ENCODE measurements around the gene WDR33. TPM values are rescaled to one million over a fixed set of nuclear protein-coding genes. Genes with fewer than 3 reads are reported as not detected.

The WDR33 gene
- total RNA-seq, 1 donor from 2014 or later, result 23.5 TPM

- no peak overlapping the region for H3K4me3 ChIP-seq (ENCODE audit: low read depth, low read length)
- no peak for DNase-seq (ENCODE audit: low read depth)
- no peaks in the 10 kb centered on the region for H3K27me3 ChIP-seq (ENCODE audit: control insufficient read depth, insufficient read depth, low read length)
- no peaks in the 10 kb centered on the region for H3K36me3 ChIP-seq (ENCODE audit: control insufficient read depth, insufficient read depth, low read length)
- TF ChIP-seq CTCF (IDR thresholded peaks at IDR 0.05; ENCODE audit: insufficient read depth, low read length, poor library complexity, severe bottlenecking), result no peak
Observed at GRCh38 chr2:127786048-127786809, 24.7 kb downstream of the WDR33 start.

GRCh38 chr2:127784965-127785518, 25.9 kb downstream of the WDR33 start:
- no peaks in the 10 kb centered on the region for H3K36me3 ChIP-seq (ENCODE audit: control insufficient read depth, insufficient read depth, low read length)
- TF ChIP-seq CTCF (IDR thresholded peaks at IDR 0.05; ENCODE audit: insufficient read depth, low read length, poor library complexity, severe bottlenecking), result no peak
- H3K27me3 ChIP-seq (ENCODE audit: control insufficient read depth, insufficient read depth, low read length), result no peaks in the 10 kb centered on the region
- no peak for DNase-seq (ENCODE audit: low read depth)
- no peak overlapping the region for H3K4me3 ChIP-seq (ENCODE audit: low read depth, low read length)

GRCh38 chr2:127783101-127783500, 27.9 kb downstream of the WDR33 start:
- no peak for TF ChIP-seq CTCF (IDR thresholded peaks at IDR 0.05; ENCODE audit: insufficient read depth, low read length, poor library complexity, severe bottlenecking)
- H3K27me3 ChIP-seq (ENCODE audit: control insufficient read depth, insufficient read depth, low read length), result no peaks in the 10 kb centered on the region
- DNase-seq (ENCODE audit: low read depth), result no peak
- no peak overlapping the region for H3K4me3 ChIP-seq (ENCODE audit: low read depth, low read length)
- no peaks in the 10 kb centered on the region for H3K36me3 ChIP-seq (ENCODE audit: control insufficient read depth, insufficient read depth, low read length)

- Histone ChIP-seq H3K4me3 (ENCODE audit: low read depth, low read length) (no peak overlapping the region), H3K27me3 (ENCODE audit: control insufficient read depth, insufficient read depth, low read length) (no peaks in the 10 kb centered on the region), H3K36me3 (ENCODE audit: control insufficient read depth, insufficient read depth, low read length) (no peaks in the 10 kb centered on the region)
- DNase-seq (ENCODE audit: low read depth), result no peak
- TF ChIP-seq CTCF (IDR thresholded peaks at IDR 0.05; ENCODE audit: insufficient read depth, low read length, poor library complexity, severe bottlenecking), result no peak
Observed at GRCh38 chr2:127778850-127779249, 32.1 kb downstream of the WDR33 start.

GRCh38 chr2:127778447-127778846, 32.5 kb downstream of the WDR33 start:
- H3K4me3 ChIP-seq (ENCODE audit: low read depth, low read length), result no peak overlapping the region
- DNase-seq (ENCODE audit: low read depth), result no peak
- no peak for TF ChIP-seq CTCF (IDR thresholded peaks at IDR 0.05; ENCODE audit: insufficient read depth, low read length, poor library complexity, severe bottlenecking)

More at GRCh38 chr2:127778447-127778846, 32.5 kb downstream of the WDR33 start:
- Histone ChIP-seq H3K36me3 (ENCODE audit: control insufficient read depth, insufficient read depth, low read length) (no peaks in the 10 kb centered on the region), H3K27me3 (ENCODE audit: control insufficient read depth, insufficient read depth, low read length) (no peaks in the 10 kb centered on the region)
